ENCODE results near the gene EQTN.
"Not testable (repeated sequence)": the region's sequence is repeated elsewhere in the genome, so short reads cannot be mapped to it uniquely, and the experiment has no call there.

DNA sequence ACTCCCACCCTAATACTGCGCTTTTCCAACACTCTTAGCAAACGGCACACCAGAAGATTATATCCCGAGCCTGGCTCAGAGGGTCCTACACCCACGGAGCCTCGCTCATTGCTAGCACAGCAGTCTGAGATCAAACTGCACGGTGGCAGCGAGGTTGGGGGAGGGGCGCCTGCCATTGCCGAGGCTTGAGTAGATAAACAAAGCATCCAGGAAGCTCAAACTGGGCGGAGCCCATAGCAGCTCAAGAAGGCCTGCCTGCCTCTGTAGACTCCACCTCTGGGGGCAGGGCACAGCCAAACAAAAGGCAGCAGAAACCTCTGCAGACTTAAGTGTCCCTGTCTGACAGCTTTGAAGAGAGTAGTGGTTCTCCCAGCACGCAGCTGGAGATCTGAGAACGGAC is 57.3 kb downstream of the EQTN start:
- TF ChIP-seq, protein P1, sequence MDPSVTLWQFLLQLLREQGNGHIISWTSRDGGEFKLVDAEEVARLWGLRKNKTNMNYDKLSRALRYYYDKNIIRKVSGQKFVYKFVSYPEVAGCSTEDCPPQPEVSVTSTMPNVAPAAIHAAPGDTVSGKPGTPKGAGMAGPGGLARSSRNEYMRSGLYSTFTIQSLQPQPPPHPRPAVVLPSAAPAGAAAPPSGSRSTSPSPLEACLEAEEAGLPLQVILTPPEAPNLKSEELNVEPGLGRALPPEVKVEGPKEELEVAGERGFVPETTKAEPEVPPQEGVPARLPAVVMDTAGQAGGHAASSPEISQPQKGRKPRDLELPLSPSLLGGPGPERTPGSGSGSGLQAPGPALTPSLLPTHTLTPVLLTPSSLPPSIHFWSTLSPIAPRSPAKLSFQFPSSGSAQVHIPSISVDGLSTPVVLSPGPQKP (IDR thresholded peaks at IDR 0.05; ENCODE audit: low read depth, low read length) = not testable (repeated sequence)
- not testable (repeated sequence) for TF ChIP-seq LARP7 (IDR thresholded peaks at IDR 0.05); ASH2L (IDR thresholded peaks at IDR 0.05; ENCODE audit: borderline replicate concordance, low read depth); CHD1 (IDR thresholded peaks at IDR 0.05; ENCODE audit: low read depth, low read length); JUNB (IDR thresholded peaks at IDR 0.05); CEBPB (IDR thresholded peaks at IDR 0.05; ENCODE audit: borderline replicate concordance in 1 of 2, low read depth in 2 of 2, low read length in 2 of 2); RAD21 (IDR thresholded peaks at IDR 0.05; ENCODE audit: insufficient read depth, low read depth, low read length); NR2C2 (IDR thresholded peaks at IDR 0.05; ENCODE audit: borderline replicate concordance, control insufficient read depth, insufficient read length, low read depth)
- TF ChIP-seq, protein P2, sequence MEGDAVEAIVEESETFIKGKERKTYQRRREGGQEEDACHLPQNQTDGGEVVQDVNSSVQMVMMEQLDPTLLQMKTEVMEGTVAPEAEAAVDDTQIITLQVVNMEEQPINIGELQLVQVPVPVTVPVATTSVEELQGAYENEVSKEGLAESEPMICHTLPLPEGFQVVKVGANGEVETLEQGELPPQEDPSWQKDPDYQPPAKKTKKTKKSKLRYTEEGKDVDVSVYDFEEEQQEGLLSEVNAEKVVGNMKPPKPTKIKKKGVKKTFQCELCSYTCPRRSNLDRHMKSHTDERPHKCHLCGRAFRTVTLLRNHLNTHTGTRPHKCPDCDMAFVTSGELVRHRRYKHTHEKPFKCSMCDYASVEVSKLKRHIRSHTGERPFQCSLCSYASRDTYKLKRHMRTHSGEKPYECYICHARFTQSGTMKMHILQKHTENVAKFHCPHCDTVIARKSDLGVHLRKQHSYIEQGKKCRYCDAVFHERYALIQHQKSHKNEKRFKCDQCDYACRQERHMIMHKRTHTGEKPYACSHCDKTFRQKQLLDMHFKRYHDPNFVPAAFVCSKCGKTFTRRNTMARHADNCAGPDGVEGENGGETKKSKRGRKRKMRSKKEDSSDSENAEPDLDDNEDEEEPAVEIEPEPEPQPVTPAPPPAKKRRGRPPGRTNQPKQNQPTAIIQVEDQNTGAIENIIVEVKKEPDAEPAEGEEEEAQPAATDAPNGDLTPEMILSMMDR (IDR thresholded peaks at IDR 0.05 in 2 of 3, conservative IDR thresholded peaks at IDR 0.05 in 1 of 3; ENCODE audit: control insufficient read depth in 2 of 3, extremely low read depth in 1 of 3, insufficient read depth in 1 of 3, low read depth in 3 of 3, low read length in 3 of 3) = not testable (repeated sequence)
- TF ChIP-seq, protein P3, sequence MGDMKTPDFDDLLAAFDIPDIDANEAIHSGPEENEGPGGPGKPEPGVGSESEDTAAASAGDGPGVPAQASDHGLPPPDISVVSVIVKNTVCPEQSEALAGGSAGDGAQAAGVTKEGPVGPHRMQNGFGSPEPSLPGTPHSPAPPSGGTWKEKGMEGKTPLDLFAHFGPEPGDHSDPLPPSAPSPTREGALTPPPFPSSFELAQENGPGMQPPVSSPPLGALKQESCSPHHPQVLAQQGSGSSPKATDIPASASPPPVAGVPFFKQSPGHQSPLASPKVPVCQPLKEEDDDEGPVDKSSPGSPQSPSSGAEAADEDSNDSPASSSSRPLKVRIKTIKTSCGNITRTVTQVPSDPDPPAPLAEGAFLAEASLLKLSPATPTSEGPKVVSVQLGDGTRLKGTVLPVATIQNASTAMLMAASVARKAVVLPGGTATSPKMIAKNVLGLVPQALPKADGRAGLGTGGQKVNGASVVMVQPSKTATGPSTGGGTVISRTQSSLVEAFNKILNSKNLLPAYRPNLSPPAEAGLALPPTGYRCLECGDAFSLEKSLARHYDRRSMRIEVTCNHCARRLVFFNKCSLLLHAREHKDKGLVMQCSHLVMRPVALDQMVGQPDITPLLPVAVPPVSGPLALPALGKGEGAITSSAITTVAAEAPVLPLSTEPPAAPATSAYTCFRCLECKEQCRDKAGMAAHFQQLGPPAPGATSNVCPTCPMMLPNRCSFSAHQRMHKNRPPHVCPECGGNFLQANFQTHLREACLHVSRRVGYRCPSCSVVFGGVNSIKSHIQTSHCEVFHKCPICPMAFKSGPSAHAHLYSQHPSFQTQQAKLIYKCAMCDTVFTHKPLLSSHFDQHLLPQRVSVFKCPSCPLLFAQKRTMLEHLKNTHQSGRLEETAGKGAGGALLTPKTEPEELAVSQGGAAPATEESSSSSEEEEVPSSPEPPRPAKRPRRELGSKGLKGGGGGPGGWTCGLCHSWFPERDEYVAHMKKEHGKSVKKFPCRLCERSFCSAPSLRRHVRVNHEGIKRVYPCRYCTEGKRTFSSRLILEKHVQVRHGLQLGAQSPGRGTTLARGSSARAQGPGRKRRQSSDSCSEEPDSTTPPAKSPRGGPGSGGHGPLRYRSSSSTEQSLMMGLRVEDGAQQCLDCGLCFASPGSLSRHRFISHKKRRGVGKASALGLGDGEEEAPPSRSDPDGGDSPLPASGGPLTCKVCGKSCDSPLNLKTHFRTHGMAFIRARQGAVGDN (IDR thresholded peaks at IDR 0.05) = not testable (repeated sequence)
